Breast epithelium (tissue), 3 donors: ENCODE data around the gene LRRTM4.

Experiments
- POLR2A ChIP-seq: fragments of 450-650 bp; IDR thresholded peaks from one replicate; pipeline ENCODE4 v1.6.1; 2016; ENCODE audit warnings: antibody characterized with exemption, mild to moderate bottlenecking, moderate library complexity
- TF ChIP-seq, protein P1 (sequence below), 3 donors: fragments of 450-650 bp; IDR thresholded peaks; one replicate each; pipeline ENCODE4 v1.5.1; 2016 to 2017; ENCODE audit warnings: antibody characterized with exemption in 3 of 3, mild to moderate bottlenecking in 3 of 3, moderate library complexity in 3 of 3

DNA sequence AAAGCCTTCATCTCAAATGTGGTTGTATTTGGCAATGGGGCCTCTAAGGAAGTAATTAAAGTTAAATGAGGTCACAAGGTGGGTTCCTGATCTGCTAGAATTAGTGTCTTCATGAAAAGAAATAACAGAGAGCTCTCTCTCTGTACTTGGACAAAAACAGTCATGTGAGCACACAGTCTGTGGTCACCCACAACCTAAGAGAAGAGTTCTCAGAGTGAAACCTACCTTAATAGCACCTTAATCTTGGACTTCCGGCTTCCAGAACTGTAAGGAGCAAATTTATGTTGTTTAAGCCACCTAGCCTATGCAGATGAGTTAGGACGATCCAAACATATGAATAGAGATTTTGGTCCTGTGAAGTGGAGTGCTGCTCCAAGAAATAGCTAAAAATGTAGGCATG, 758.9 kb downstream of the LRRTM4 start:
- TF ChIP-seq, protein P1, sequence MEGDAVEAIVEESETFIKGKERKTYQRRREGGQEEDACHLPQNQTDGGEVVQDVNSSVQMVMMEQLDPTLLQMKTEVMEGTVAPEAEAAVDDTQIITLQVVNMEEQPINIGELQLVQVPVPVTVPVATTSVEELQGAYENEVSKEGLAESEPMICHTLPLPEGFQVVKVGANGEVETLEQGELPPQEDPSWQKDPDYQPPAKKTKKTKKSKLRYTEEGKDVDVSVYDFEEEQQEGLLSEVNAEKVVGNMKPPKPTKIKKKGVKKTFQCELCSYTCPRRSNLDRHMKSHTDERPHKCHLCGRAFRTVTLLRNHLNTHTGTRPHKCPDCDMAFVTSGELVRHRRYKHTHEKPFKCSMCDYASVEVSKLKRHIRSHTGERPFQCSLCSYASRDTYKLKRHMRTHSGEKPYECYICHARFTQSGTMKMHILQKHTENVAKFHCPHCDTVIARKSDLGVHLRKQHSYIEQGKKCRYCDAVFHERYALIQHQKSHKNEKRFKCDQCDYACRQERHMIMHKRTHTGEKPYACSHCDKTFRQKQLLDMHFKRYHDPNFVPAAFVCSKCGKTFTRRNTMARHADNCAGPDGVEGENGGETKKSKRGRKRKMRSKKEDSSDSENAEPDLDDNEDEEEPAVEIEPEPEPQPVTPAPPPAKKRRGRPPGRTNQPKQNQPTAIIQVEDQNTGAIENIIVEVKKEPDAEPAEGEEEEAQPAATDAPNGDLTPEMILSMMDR (IDR thresholded peaks at IDR 0.05): no peak
- no peak for TF ChIP-seq POLR2A
